ENCODE results near the gene TP53BP1.

Gene TP53BP1

DNA sequence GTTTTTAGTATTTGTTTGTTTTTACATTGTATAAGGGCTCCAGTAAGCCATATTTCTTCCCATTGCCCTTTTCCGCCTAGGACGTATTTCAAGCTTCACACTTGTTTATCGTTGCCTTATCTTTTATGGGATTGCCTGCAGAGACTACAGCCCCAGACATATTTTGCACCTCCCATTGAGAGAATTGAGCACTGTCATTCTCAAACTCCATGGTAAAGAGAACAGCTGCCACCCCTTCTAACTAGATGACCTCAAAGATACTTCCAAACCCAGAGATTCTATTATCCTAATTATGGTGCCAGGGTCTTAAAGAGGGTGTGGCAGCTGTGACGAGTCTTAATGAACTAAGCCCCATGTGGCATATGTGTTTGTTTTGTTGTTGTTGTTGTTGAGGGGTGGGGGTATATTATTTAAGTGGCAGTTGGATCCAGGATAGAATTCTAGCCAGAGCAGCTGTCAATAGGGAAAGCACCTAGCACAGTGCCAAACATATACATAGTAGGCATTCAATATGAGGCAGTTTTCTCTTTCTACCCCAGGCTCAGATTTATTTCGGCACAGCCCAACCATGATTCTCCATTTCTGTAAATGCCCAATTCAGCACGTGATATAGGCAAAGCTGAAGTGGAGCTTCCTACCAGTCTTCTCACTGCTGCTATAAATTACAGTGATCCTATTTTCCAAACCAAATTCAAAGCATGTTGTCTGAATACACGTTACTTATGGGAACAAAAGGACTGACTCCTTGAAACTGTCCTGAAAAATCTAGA lies 932 bp upstream of the TP53BP1 start:
- Histone ChIP-seq H3K27me3 (ENCODE audit: insufficient read depth, low read length) (no peaks in the 10 kb centered on the region), H3K4me3 (ENCODE audit: low read length) (peak overlapping the region; percentile 72)

DNA sequence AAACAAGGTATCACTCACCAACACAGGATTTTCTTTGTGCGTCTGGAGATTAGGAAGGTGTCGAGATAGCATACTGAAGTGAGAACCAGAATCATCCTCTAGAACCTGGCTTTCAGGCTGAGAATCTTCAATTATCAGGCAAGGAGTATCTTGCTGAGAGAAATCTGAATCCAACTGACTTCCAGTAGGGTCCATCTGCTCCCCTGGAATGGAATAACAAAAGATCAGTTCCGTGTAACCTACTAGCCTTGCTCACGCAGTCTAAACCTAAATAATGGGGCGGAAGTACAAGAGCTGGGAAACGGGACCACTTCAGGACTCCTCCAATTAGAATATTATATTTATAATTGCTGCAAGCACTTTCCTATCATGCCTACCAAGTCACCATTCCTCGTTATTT lies 690 bp downstream of the TP53BP1 start:
- Histone ChIP-seq H3K27me3 (ENCODE audit: insufficient read depth, low read length) (no peaks in the 10 kb centered on the region), H3K36me3 (ENCODE audit: insufficient read depth, low read length) (peaks cover 36% of the 10 kb centered on the region), H2AFZ (ENCODE audit: low read depth, low read length) (peak overlapping the region; percentile 11), H3K4me1 (ENCODE audit: insufficient read depth, low read length) (peaks cover 21% of the 10 kb centered on the region), H3K4me3 (ENCODE audit: low read length) (peak overlapping the region; percentile 72), H3K9me3 (ENCODE audit: low read length) (peaks cover 4% of the 10 kb centered on the region)

More for the DNA sequence above, 932 bp upstream of the TP53BP1 start:
- H3K9me3 ChIP-seq (ENCODE audit: low read length): no peaks in the 10 kb centered on the region
- peaks cover 21% of the 10 kb centered on the region for H3K4me1 ChIP-seq (ENCODE audit: insufficient read depth, low read length)
- H3K36me3 ChIP-seq (ENCODE audit: insufficient read depth, low read length): peaks cover 21% of the 10 kb centered on the region
- H2AFZ ChIP-seq (ENCODE audit: low read depth, low read length): peak overlapping the region; percentile 56

DNA sequence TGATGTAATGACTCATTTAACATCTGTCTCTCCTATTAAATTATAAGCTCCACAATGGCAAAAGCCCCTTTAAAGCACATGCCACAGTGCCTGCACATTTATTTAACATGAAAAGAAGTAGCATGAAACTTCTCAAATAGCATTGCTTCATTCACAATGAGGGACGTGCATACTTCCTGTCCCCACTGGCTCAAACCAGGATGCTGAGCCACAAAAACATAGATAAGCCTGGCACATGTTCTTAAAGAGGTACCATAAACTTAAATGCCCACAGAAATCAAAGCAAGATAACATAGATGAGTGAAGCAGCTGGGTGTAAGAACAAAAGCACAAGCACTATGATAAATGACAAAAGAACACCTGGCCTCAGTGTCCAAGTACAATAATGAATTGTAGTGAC lies 3.8 kb downstream of the TP53BP1 start:
- Histone ChIP-seq H3K36me3 (ENCODE audit: insufficient read depth, low read length) (peaks cover 57% of the 10 kb centered on the region), H2AFZ (ENCODE audit: low read depth, low read length) (no peak overlapping the region), H3K4me1 (ENCODE audit: insufficient read depth, low read length) (peaks cover 17% of the 10 kb centered on the region), H3K4me3 (ENCODE audit: low read length) (no peak overlapping the region), H3K9me3 (ENCODE audit: low read length) (peaks cover 4% of the 10 kb centered on the region), H3K27me3 (ENCODE audit: insufficient read depth, low read length) (no peaks in the 10 kb centered on the region)

DNA sequence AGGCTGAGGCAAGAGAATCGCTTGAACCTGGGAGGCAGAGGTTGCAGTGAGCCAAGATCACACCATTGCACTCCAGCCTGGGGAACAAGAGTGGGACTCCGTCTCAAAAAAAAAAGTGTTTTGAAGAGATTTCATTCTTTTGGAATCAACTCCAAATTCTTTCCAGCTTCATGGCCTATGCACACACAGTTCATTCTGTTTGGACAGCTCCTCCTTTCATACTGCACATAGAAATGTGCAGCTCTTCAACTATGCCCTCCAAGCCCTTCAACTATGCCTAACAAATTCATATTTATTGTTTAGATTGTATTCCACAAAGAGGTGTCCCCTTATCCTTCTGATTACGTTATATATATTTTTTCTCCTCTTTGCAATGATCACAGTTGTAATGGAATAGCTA lies 4.2 kb downstream of the TP53BP1 start:
- H2AFZ ChIP-seq (ENCODE audit: low read depth, low read length): no peak overlapping the region
- H3K27me3 ChIP-seq (ENCODE audit: insufficient read depth, low read length): no peaks in the 10 kb centered on the region
- no peak overlapping the region for H3K4me3 ChIP-seq (ENCODE audit: low read length)
- H3K4me1 ChIP-seq (ENCODE audit: insufficient read depth, low read length): peaks cover 13% of the 10 kb centered on the region
- H3K36me3 ChIP-seq (ENCODE audit: insufficient read depth, low read length): peaks cover 61% of the 10 kb centered on the region
- H3K9me3 ChIP-seq (ENCODE audit: low read length): peaks cover 4% of the 10 kb centered on the region

DNA sequence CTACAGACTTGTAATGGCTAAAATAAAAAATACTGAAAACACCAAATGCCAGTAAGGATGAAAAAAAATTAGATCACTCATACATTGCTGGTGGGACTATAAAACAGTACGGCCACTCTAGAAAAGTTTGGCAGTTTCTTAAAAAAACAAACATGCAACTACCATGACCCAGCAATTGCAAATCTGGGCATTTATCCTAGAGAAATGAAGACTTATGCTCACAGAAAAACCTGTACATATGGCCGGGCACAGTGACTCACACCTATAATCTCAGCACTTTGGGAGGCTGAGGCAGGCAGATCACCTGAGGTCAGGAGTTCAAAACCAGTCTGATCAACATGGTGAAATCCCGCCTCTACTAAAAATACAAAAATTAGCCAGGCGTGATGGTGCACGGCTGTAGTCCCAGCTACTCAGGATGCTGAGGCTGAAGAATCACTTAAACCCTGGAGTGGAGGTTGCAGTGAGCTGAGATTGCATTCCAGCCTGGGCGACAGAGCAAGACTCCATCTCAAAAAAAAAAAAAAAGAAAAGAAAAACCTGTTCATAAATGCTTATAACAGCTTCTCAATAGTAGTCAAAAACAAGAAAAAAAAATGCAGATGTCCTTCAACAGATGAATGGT lies 5.6 kb downstream of the TP53BP1 start:
- Histone ChIP-seq H3K36me3 (ENCODE audit: insufficient read depth, low read length) (peaks cover 70% of the 10 kb centered on the region), H3K9me3 (ENCODE audit: low read length) (peaks cover 6% of the 10 kb centered on the region), H3K4me3 (ENCODE audit: low read length) (no peak overlapping the region), H3K27me3 (ENCODE audit: insufficient read depth, low read length) (no peaks in the 10 kb centered on the region), H2AFZ (ENCODE audit: low read depth, low read length) (no peak overlapping the region), H3K4me1 (ENCODE audit: insufficient read depth, low read length) (peaks cover 8% of the 10 kb centered on the region)

DNA sequence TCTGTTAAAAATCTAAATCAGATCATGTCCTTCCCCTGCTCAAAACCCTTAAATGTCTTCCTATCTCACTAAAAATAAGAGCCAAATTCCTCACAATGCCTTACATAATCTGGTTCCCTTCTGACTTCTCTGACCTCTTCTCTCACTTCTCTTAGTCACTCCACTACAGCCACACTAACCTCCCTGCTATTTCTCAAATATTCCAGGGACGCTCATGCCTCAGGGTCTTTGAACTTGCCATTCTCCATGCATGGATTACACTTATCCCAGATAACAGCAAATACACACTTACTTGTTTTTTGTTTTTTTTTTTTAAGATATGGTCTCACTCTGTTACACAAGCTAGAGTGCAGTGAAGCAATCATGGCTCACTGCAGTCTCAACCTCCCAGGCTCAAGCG lies 8.5 kb downstream of the TP53BP1 start:
- H3K9me3 ChIP-seq (ENCODE audit: low read length): peaks cover 6% of the 10 kb centered on the region
- no peak overlapping the region for H3K4me3 ChIP-seq (ENCODE audit: low read length)
- no peaks in the 10 kb centered on the region for H3K27me3 ChIP-seq (ENCODE audit: insufficient read depth, low read length)
- H2AFZ ChIP-seq (ENCODE audit: low read depth, low read length): no peak overlapping the region
- peaks cover 73% of the 10 kb centered on the region for H3K36me3 ChIP-seq (ENCODE audit: insufficient read depth, low read length)
- H3K4me1 ChIP-seq (ENCODE audit: insufficient read depth, low read length): no peaks in the 10 kb centered on the region

DNA sequence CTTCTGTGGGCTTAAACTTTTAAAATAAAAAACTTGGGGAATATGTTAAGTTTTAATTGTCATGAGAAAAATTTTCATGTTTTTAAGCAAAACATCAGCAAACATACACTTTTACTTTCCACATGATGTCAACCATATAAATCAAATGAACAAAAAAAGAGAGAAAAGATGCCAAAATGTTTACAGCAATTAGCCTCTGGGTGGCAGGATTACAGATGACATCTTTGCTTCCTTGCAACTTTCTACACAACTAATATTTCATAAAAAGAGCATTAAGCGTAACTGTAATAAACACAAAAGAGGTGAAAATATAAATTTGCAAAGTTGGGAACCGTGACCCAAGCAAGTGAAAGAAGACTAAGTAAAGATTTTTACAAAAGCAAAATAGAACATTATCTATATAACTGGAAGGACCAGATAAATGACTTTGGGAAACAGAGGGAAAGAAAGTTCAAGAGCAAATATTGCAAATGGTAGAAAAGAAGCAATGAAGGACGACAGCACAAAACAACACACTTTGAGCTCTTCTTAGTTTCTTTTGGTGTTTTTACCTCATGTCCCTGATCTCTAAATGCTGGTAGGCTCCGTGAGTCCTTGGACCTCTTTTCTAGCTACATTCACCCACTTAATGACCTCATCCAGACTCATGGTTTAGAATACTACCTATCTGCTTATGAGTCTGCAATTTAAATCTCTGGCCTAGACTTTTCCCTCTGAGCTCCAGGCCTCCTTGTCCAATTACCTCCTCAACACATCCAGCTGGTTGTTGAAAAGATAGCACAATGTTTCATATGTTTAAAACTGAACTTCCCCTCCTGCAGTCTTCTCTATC lies 9.4 kb downstream of the TP53BP1 start:
- H3K9me3 ChIP-seq (ENCODE audit: low read length): peaks cover 6% of the 10 kb centered on the region
- no peaks in the 10 kb centered on the region for H3K4me1 ChIP-seq (ENCODE audit: insufficient read depth, low read length)
- no peaks in the 10 kb centered on the region for H3K27me3 ChIP-seq (ENCODE audit: insufficient read depth, low read length)
- peaks cover 75% of the 10 kb centered on the region for H3K36me3 ChIP-seq (ENCODE audit: insufficient read depth, low read length)
- no peak overlapping the region for H2AFZ ChIP-seq (ENCODE audit: low read depth, low read length)
- H3K4me3 ChIP-seq (ENCODE audit: low read length): no peak overlapping the region

DNA sequence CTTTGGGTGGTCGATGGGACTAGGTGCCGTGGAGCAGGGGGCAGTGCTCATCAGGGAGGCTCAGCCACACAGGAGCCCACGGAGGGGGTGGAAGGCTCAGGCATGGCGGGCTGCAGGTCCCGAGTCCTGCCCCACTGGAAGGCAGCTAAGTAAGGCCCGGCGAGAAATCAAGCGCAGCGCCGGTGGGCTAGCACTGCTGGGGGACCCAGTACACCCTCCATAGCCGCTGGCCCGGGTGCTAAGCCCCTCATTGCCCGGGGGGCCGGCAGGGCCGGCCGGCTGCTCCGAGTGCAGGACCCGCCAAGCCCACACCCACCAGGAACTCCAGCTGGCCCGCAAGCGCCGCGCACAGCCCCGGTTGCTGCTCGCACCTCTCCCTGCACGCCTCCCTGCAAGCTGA lies 19.1 kb downstream of the TP53BP1 start:
- Histone ChIP-seq H3K4me3 (ENCODE audit: low read length) (no peak overlapping the region), H3K27me3 (ENCODE audit: insufficient read depth, low read length) (no peaks in the 10 kb centered on the region), H3K36me3 (ENCODE audit: insufficient read depth, low read length) (peaks cover 82% of the 10 kb centered on the region), H3K9me3 (ENCODE audit: low read length) (no peaks in the 10 kb centered on the region), H2AFZ (ENCODE audit: low read depth, low read length) (no peak overlapping the region), H3K4me1 (ENCODE audit: insufficient read depth, low read length) (no peaks in the 10 kb centered on the region)

DNA sequence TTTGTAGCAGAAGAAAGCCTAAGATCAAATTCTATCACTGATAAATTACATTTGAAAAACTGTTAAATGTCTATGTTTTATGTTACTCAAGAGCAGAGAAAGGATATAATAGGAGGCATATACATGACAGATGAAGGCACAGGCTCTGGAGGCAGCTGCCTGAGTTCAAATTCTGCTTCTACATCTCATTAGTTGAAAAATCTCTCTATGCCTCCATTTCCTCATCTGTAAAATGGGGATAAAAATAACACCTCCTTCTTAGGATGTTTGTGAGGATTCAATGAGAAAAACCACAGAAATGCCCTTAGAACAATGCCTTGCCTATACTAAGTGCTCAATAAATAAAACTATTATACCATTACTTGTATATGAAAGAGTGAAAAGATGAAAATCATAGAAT lies 21.0 kb downstream of the TP53BP1 start:
- no peak overlapping the region for H3K4me3 ChIP-seq (ENCODE audit: low read length)
- H3K36me3 ChIP-seq (ENCODE audit: insufficient read depth, low read length): peaks cover 84% of the 10 kb centered on the region
- no peaks in the 10 kb centered on the region for H3K9me3 ChIP-seq (ENCODE audit: low read length)
- H2AFZ ChIP-seq (ENCODE audit: low read depth, low read length): no peak overlapping the region
- H3K27me3 ChIP-seq (ENCODE audit: insufficient read depth, low read length): no peaks in the 10 kb centered on the region
- H3K4me1 ChIP-seq (ENCODE audit: insufficient read depth, low read length): no peaks in the 10 kb centered on the region

DNA sequence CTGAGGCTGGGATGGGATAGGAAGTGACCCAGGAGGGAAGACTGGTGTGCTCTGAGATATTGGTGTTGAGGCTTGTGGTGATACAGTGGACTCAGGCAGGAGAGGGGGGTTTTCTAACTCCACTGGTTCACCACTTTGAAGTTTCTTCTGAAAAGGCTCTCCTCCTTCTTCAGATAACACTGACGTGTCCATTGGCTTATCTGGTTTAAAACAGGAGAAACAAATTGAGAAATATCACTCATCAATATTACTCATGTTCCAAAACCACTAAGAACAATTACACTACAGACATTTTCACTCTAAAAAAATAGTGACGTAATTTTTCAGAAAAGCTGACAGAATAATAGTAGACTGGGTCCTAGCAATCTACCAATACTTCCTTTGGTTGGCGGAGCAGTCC lies 23.1 kb downstream of the TP53BP1 start:
- H3K27me3 ChIP-seq (ENCODE audit: insufficient read depth, low read length): no peaks in the 10 kb centered on the region
- H3K9me3 ChIP-seq (ENCODE audit: low read length): no peaks in the 10 kb centered on the region
- H3K4me1 ChIP-seq (ENCODE audit: insufficient read depth, low read length): no peaks in the 10 kb centered on the region
- H3K36me3 ChIP-seq (ENCODE audit: insufficient read depth, low read length): peaks cover 87% of the 10 kb centered on the region
- H3K4me3 ChIP-seq (ENCODE audit: low read length): no peak overlapping the region
- H2AFZ ChIP-seq (ENCODE audit: low read depth, low read length): no peak overlapping the region

DNA sequence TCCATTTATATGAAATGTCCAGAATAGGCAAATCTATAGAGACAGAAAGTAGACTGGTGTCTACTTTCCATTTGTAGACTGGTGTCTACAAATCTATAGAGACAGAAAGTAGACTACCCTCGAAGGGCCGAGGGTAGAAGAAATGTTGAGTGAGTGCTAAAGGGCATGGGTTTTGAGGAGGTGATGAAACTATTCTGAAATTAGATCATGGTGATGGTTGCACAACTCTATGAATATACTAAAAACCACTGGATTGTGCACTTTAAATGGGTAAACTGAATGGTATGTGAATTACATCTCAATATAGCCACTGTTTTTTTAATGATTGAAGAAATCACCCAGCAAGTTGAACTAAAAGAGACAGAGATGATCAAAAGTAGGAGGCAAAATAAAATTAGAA lies 27.9 kb downstream of the TP53BP1 start:
- no peak overlapping the region for H2AFZ ChIP-seq (ENCODE audit: low read depth, low read length)
- no peaks in the 10 kb centered on the region for H3K9me3 ChIP-seq (ENCODE audit: low read length)
- no peak overlapping the region for H3K4me3 ChIP-seq (ENCODE audit: low read length)
- H3K36me3 ChIP-seq (ENCODE audit: insufficient read depth, low read length): peaks cover 85% of the 10 kb centered on the region
- H3K27me3 ChIP-seq (ENCODE audit: insufficient read depth, low read length): no peaks in the 10 kb centered on the region
- H3K4me1 ChIP-seq (ENCODE audit: insufficient read depth, low read length): no peaks in the 10 kb centered on the region

DNA sequence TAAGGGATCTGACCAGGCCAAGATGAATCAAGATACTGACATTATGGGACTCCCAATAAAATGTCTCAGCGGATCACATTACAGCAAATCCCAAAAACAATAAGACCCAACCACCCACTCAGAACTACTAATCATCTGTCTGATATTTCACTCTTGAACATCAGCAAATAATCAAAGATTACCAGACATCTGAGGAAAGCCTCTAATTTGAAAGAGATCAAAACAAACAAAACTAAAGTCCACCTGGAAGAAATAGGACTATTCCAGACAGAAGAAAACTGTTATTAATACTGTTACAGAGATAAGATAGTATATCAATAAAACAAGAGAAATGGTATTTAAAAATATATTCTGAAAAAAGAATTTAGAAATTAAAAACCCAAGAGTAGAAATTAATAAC lies 29.0 kb downstream of the TP53BP1 start:
- Histone ChIP-seq H3K27me3 (ENCODE audit: insufficient read depth, low read length) (no peaks in the 10 kb centered on the region), H3K9me3 (ENCODE audit: low read length) (no peaks in the 10 kb centered on the region), H3K4me3 (ENCODE audit: low read length) (no peak overlapping the region), H3K4me1 (ENCODE audit: insufficient read depth, low read length) (no peaks in the 10 kb centered on the region), H3K36me3 (ENCODE audit: insufficient read depth, low read length) (peaks cover 83% of the 10 kb centered on the region), H2AFZ (ENCODE audit: low read depth, low read length) (no peak overlapping the region)

DNA sequence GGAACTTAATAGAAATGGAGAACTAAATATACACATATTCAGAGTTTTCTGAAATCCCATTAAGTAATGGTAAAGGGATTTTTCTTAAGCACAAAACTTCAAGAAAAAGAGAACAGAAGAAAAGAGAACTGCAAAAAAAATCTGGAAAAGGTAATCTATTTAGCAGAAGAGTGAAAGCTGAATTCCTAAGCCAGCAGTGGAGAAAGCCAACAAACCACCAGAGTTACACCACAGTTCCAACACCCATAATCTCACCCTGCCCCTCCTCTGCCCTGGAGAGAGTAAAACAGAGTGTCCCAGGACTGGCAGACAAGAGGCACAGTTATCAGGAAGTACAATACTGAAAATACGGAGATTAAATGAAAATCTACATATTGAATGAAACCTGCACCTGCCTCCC lies 29.4 kb downstream of the TP53BP1 start:
- no peaks in the 10 kb centered on the region for H3K4me1 ChIP-seq (ENCODE audit: insufficient read depth, low read length)
- H2AFZ ChIP-seq (ENCODE audit: low read depth, low read length): no peak overlapping the region
- no peak overlapping the region for H3K4me3 ChIP-seq (ENCODE audit: low read length)
- H3K36me3 ChIP-seq (ENCODE audit: insufficient read depth, low read length): peaks cover 85% of the 10 kb centered on the region
- H3K27me3 ChIP-seq (ENCODE audit: insufficient read depth, low read length): no peaks in the 10 kb centered on the region
- no peaks in the 10 kb centered on the region for H3K9me3 ChIP-seq (ENCODE audit: low read length)
